H1 (cell line): ENCODE measurements around the gene CIAO2B. TPM values are rescaled to one million over a fixed set of nuclear protein-coding genes. Genes with fewer than 3 reads are reported as not detected.

Source experiments
- CTCF ChIA-PET: fragments of 300-600 bp; sonication (Branson Sonifier 250); formaldehyde crosslinking; loops from one replicate; lab custom pipeline; 2021; ENCODE audit not compliant: partially characterized antibody; lab: Charles Lee
- POLR2A ChIA-PET: fragments of 300-600 bp; sonication (Branson Sonifier 250); formaldehyde crosslinking; loops from one replicate; lab custom pipeline; 2021; ENCODE audit warnings: inconsistent platforms; ENCODE audit not compliant: partially characterized antibody; lab: Charles Lee
- DNase-seq, 2 experiments: peaks; one replicate each; pipeline versions ENCODE4 v3.0.0 to v3.0.0-alpha.2; 2010 to 2022; ENCODE audit warnings: low spot score in 2 of 2, low read depth in 1 of 2, mixed read lengths in 1 of 2
- FAIRE-seq: peaks from 2 replicates; lab custom pipeline; 2011; peaks lifted over from hg19 to GRCh38; lab: Jason Lieb, UNC
- H2AFZ ChIP-seq: 2 replicates; pipeline ENCODE4 v1.8.1; 2012; ENCODE audit warnings: low read length, inconsistent platforms
- H2AK5ac ChIP-seq: 2 replicates; pipeline ENCODE4 v1.6.1; 2013; ENCODE audit warnings: low read depth, low read length
- H2BK120ac ChIP-seq: replicated peaks from 2 replicates; pipeline ENCODE3; 2013; ENCODE audit warnings: low read depth, low read length, inconsistent platforms
- H2BK12ac ChIP-seq: 2 replicates; pipeline ENCODE4 v1.6.1; 2013; ENCODE audit warnings: low read depth, low read length
- H2BK15ac ChIP-seq: 2 replicates; pipeline ENCODE4 v1.6.1; 2013; ENCODE audit warnings: low read length
- H2BK20ac ChIP-seq: 2 replicates; pipeline ENCODE4 v1.6.1; 2013; ENCODE audit warnings: low read length
- H2BK5ac ChIP-seq: 2 replicates; pipeline ENCODE4 v1.6.1; 2013; ENCODE audit warnings: low read depth, low read length
- H3K14ac ChIP-seq: 2 replicates; pipeline ENCODE4 v1.6.1; 2013; ENCODE audit warnings: inconsistent platforms; ENCODE audit not compliant: insufficient read length
- H3K18ac ChIP-seq: 2 replicates; pipeline ENCODE4 v1.6.1; 2013; ENCODE audit warnings: low read length; ENCODE audit errors: extremely low read depth
- H3K23ac ChIP-seq: 2 replicates; pipeline ENCODE4 v1.6.1; 2013; ENCODE audit warnings: inconsistent platforms; ENCODE audit not compliant: insufficient read length
- H3K23me2 ChIP-seq: 2 replicates; pipeline ENCODE4 v1.6.1; 2013; ENCODE audit warnings: low read depth, low read length
- H3K27ac ChIP-seq: 2 replicates; pipeline ENCODE4 v1.6.1; 2011; ENCODE audit warnings: low read depth, low read length, inconsistent platforms
- H3K27me3 ChIP-seq, 4 experiments: replicated peaks in 1 of 4; 1 replicate in 1 of 4; 2 replicates in 3 of 4; pipeline versions ENCODE4 v1.6.1 to v1.8.1; 2011 to 2013; ENCODE audit warnings: low read length in 3 of 4, mild to moderate bottlenecking in 3 of 4, inconsistent platforms in 2 of 4, mixed read lengths in 2 of 4, moderate library complexity in 1 of 4; ENCODE audit not compliant: control insufficient read depth in 3 of 4, insufficient read depth in 3 of 4; ENCODE audit errors: extremely low read depth in 1 of 4
- H3K36me3 ChIP-seq, 4 experiments: 2 replicates each; pipeline versions ENCODE4 v1.6.1 to v1.8.1; 2011 to 2013; ENCODE audit warnings: mild to moderate bottlenecking in 4 of 4, low read length in 3 of 4, moderate library complexity in 2 of 4, control low read depth in 1 of 4, inconsistent platforms in 1 of 4; ENCODE audit not compliant: insufficient read depth in 4 of 4, control insufficient read depth in 2 of 4
- H3K4ac ChIP-seq: replicated peaks from 2 replicates; pipeline ENCODE3; 2013; ENCODE audit warnings: low read length, low read depth, mixed read lengths, inconsistent platforms; ENCODE audit not compliant: insufficient read length
- H3K4me1 ChIP-seq, 4 experiments: replicated peaks in 1 of 4; 1 replicate in 1 of 4; 2 replicates in 3 of 4; pipeline versions ENCODE4 v1.6.1 to v1.8.1; 2011 to 2013; ENCODE audit warnings: low read length in 3 of 4, inconsistent platforms in 2 of 4, mixed read lengths in 1 of 4; ENCODE audit not compliant: insufficient read depth in 4 of 4, control insufficient read depth in 3 of 4
- H3K4me2 ChIP-seq, 2 experiments: 2 replicates each; pipeline versions ENCODE4 v1.6.1 to v1.8.1; 2011 to 2013; ENCODE audit warnings: low read depth in 2 of 2, low read length in 2 of 2, control low read depth in 1 of 2, inconsistent platforms in 1 of 2, mild to moderate bottlenecking in 1 of 2; ENCODE audit not compliant: insufficient read depth in 1 of 2
- H3K4me3 ChIP-seq, 4 experiments: fragments of 200-600, 300-600 bp in 1 of 4; sonication (generic), shearing (Covaris generic), sonication (Bioruptor Twin) in 1 of 4; 2 replicates each; pipeline versions ENCODE4 v1.5.1 to v1.8.1; 2011 to 2016; ENCODE audit warnings: low read length in 4 of 4, low read depth in 3 of 4, control low read depth in 2 of 4, inconsistent platforms in 2 of 4, mild to moderate bottlenecking in 2 of 4, mixed read lengths in 1 of 4, moderate library complexity in 1 of 4; ENCODE audit not compliant: insufficient read depth in 2 of 4; ENCODE audit errors: extremely low read depth in 1 of 4
- H3K56ac ChIP-seq: replicated peaks from 2 replicates; pipeline ENCODE3; 2013; ENCODE audit warnings: low read depth, mild to moderate bottlenecking, mixed read lengths, low read length, inconsistent platforms; ENCODE audit not compliant: insufficient read length
- H3K79me1 ChIP-seq: 2 replicates; pipeline ENCODE4 v1.6.1; 2013; ENCODE audit warnings: low read depth, low read length, control low read depth
- H3K79me2 ChIP-seq, 2 experiments: 2 replicates each; pipeline versions ENCODE4 v1.6.1 to v1.8.1; 2012 to 2013; ENCODE audit warnings: low read length in 2 of 2, mild to moderate bottlenecking in 2 of 2, inconsistent platforms in 1 of 2; ENCODE audit not compliant: insufficient read depth in 2 of 2, control insufficient read depth in 1 of 2
- H3K9ac ChIP-seq, 4 experiments: replicated peaks in 1 of 4; 1 replicate in 1 of 4; 2 replicates in 3 of 4; pipeline versions ENCODE4 v1.6.1 to v1.8.1; 2011 to 2013; ENCODE audit warnings: low read depth in 3 of 4, low read length in 3 of 4, control low read depth in 2 of 4, mild to moderate bottlenecking in 2 of 4, moderate library complexity in 2 of 4, inconsistent platforms in 1 of 4; ENCODE audit errors: extremely low read depth in 1 of 4
- H3K9me3 ChIP-seq, 2 experiments: 2 replicates each; pipeline versions ENCODE4 v1.6.1 to v1.8.1; 2012 to 2013; ENCODE audit warnings: mild to moderate bottlenecking in 2 of 2, moderate library complexity in 2 of 2, control low read depth in 1 of 2, inconsistent platforms in 1 of 2, low read depth in 1 of 2, low read length in 1 of 2, mixed read lengths in 1 of 2; ENCODE audit not compliant: insufficient read depth in 2 of 2
- H4K20me1 ChIP-seq, 2 experiments: replicated peaks in 1 of 2; 2 replicates each; pipeline versions ENCODE3 to v1.8.1; 2011 to 2013; ENCODE audit warnings: inconsistent platforms in 2 of 2, low read length in 2 of 2, mild to moderate bottlenecking in 1 of 2; ENCODE audit not compliant: insufficient read depth in 2 of 2, control insufficient read depth in 1 of 2
- H4K5ac ChIP-seq: 2 replicates; pipeline ENCODE4 v1.6.1; 2013; ENCODE audit warnings: low read length, low read depth, mixed read lengths, inconsistent platforms; ENCODE audit not compliant: insufficient read length
- H4K8ac ChIP-seq: 2 replicates; pipeline ENCODE4 v1.8.0; 2013; ENCODE audit warnings: mild to moderate bottlenecking, moderate library complexity, low read length, inconsistent platforms; ENCODE audit not compliant: insufficient read depth; ENCODE audit errors: extremely low read depth
- H4K91ac ChIP-seq: replicated peaks from 2 replicates; pipeline ENCODE3; 2013; ENCODE audit warnings: low read length, mixed read lengths, inconsistent platforms; ENCODE audit not compliant: insufficient read length
- CBX8 ChIP-seq: fragments of 300-800, 300-1000 bp; sonication (generic); IDR thresholded peaks from 2 replicates; pipeline ENCODE4 v1.7.1; 2016; ENCODE audit warnings: low read depth, low read length, borderline replicate concordance
- CHD1 ChIP-seq: IDR thresholded peaks from 2 replicates; pipeline ENCODE4 v1.6.1; 2012; ENCODE audit warnings: low read depth, low read length, improper control_type of control experiment
- CREB1 ChIP-seq: IDR thresholded peaks from 2 replicates; pipeline ENCODE4 v1.6.1; 2012; ENCODE audit warnings: inconsistent platforms
- GABPA ChIP-seq: IDR thresholded peaks from 2 replicates; pipeline ENCODE4 v1.6.1; 2011; ENCODE audit warnings: mild to moderate bottlenecking, low read length, moderate library complexity, borderline replicate concordance; ENCODE audit not compliant: insufficient read depth
- MAX ChIP-seq: IDR thresholded peaks from 2 replicates; pipeline ENCODE4 v1.6.1; 2012; ENCODE audit warnings: inconsistent platforms
- NRF1 ChIP-seq: IDR thresholded peaks from 2 replicates; pipeline ENCODE4 v1.6.1; 2011; ENCODE audit warnings: mild to moderate bottlenecking, low read depth, low read length, improper control_type of control experiment
- POU5F1 ChIP-seq: IDR thresholded peaks from 2 replicates; pipeline ENCODE4 v1.6.1; 2011; ENCODE audit warnings: low read depth, mild to moderate bottlenecking, low read length, moderate library complexity
- RAD21 ChIP-seq, 2 experiments: IDR thresholded peaks in 1 of 2; conservative IDR thresholded peaks in 1 of 2; 2 replicates each; pipeline ENCODE4 v1.6.1; 2011; ENCODE audit warnings: low read depth in 2 of 2, low read length in 2 of 2, improper control_type of control experiment in 1 of 2, inconsistent platforms in 1 of 2, mild to moderate bottlenecking in 1 of 2, moderate library complexity in 1 of 2
- RBBP5 ChIP-seq: IDR thresholded peaks from 2 replicates; pipeline ENCODE4 v1.7.1; 2012; ENCODE audit warnings: low read depth, mild to moderate bottlenecking, inconsistent platforms, low read length, moderate library complexity, borderline replicate concordance
- RNF2 ChIP-seq: fragments of 200-900, 300-1000 bp; sonication (generic); IDR thresholded peaks from 2 replicates; pipeline ENCODE4 v1.7.1; 2016; ENCODE audit warnings: borderline replicate concordance, low read depth, mild to moderate bottlenecking, antibody characterized with exemption, low read length; ENCODE audit not compliant: poor library complexity, severe bottlenecking; ENCODE audit errors: missing control alignments
- SIN3A ChIP-seq, 2 experiments: IDR thresholded peaks in 1 of 2; conservative IDR thresholded peaks in 1 of 2; 2 replicates each; pipeline ENCODE4 v1.6.1; 2011 to 2012; ENCODE audit warnings: low read length in 2 of 2, improper control_type of control experiment in 1 of 2, low read depth in 1 of 2, mild to moderate bottlenecking in 1 of 2
- SP2 ChIP-seq: IDR thresholded peaks from 2 replicates; pipeline ENCODE4 v1.6.1; 2012; ENCODE audit warnings: mild to moderate bottlenecking, low read length, inconsistent platforms
- TEAD4 ChIP-seq: IDR thresholded peaks from 2 replicates; pipeline ENCODE4 v1.6.1; 2012; ENCODE audit warnings: low read depth, low read length, inconsistent platforms, mixed read lengths
- WGBS, 2 experiments: shearing (Covaris generic) in 1 of 2; methylation state at CpG; one replicate each; pipeline versions ENCODE4 v1.1.6 to v1.1.7; 2013 to 2015; ENCODE audit warnings: low lambda C conversion rate in 2 of 2, mixed read lengths in 2 of 2, inconsistent platforms in 1 of 2, low coverage in 1 of 2, missing lambda C conversion rate in 1 of 2; ENCODE audit not compliant: insufficient replicate concordance in 2 of 2, insufficient coverage in 1 of 2, insufficient read length in 1 of 2; ENCODE audit errors: extremely low coverage in 1 of 2, missing lambda C conversion rate in 1 of 2; 5-methylcytosine and 5-hydroxymethylcytosine counted together
- polyA plus RNA-seq, 7 experiments: library from polyadenylated mRNA; depleted of rRNA in 3 of 7; stranded (reverse) in 5 of 7; unstranded in 2 of 7; fragments of >200 nt in 5 of 7; fragments of 200-250 nt in 2 of 7; gene quantifications; 1 replicate in 5 of 7; 2 replicates in 1 of 7; 4 replicates in 1 of 7; pipeline versions ENCODE4 v1.2.1 to v1.2.3, GENCODE V29; 2011 to 2013; ENCODE audit warnings: missing spikeins in 2 of 7, mixed read lengths in 2 of 7
- total RNA-seq: library from RNA; stranded (reverse); fragmentation: NEBNext Ultra II Directional; extraction: Animal tissue kit (Norgen Biotek cat#: 25700); gene quantifications from 2 replicates; pipeline ENCODE4 v1.2.1, GENCODE V29; 2021

Gene CIAO2B
- total and polyA plus RNA-seq, 2 of the 8 experiments (the other 6 are each of a cell fraction or from before 2014, with no cell fraction given) = 65.6 to 248 TPM

- Histone ChIP-seq H3K23ac (no peak overlapping the region), H4K91ac (no peak overlapping the region), H4K8ac (no peak overlapping the region; the same call in 1 of the 2 replicates), H3K79me1 (no peaks in the 10 kb centered on the region), H3K56ac (no peak overlapping the region), H3K9ac (no peak overlapping the region), H2BK15ac (no peak overlapping the region), H2BK5ac (no peak overlapping the region), H3K18ac (no peak overlapping the region), H2BK120ac (no peak overlapping the region), H3K4ac (no peak overlapping the region), H2BK12ac (no peak overlapping the region), H3K27me3 (no peaks in the 10 kb centered on the region; a peak in 2 of 7 replicates), H3K36me3 (no peaks in the 10 kb centered on the region), H3K79me2 (no peaks in the 10 kb centered on the region), H2AK5ac (no peak overlapping the region), H3K4me2 (no peak overlapping the region), H3K27ac (no peak overlapping the region), H3K9me3 (no peaks in the 10 kb centered on the region), H4K20me1 (peaks cover 0 to 5% of the 10 kb centered on the region in 2 experiments), H2BK20ac (no peak overlapping the region), H3K4me1 (peaks cover 0 to 3% (median 0%) of the 10 kb centered on the region in 4 experiments; a peak in 1 of 7 replicates), H2AFZ (no peak overlapping the region), H3K14ac (no peak overlapping the region), H3K23me2 (peaks cover 3% of the 10 kb centered on the region; the same call in 1 of the 2 replicates), H4K5ac (no peak overlapping the region), H3K4me3 (no peak overlapping the region)
- ChIA-PET CTCF (interaction anchor here (0.7 to 42.0 kb wide), 9 partner anchors 3 to 377 kb away, joined by 3 to 1009 read pairs (median 4); partner anchors contain the start of genes CDH16, CES3, PDP2 and RRAD), POLR2A (interaction anchor here (0.7 to 1.0 kb wide), 2 partner anchors 17 to 104 kb away, joined by 3 read pairs; no protein-coding TSS in a partner anchor)
- FAIRE-seq (no peak), DNase-seq (peak in 1 of 2 experiments; percentile 74)
- 67% methylated on average over 10 of the region's 10 CpGs; no CpG with 5 or more reads in 1 of the 2 experiments for WGBS, 2 experiments
- TF ChIP-seq SP2 (no peak), RBBP5 (no peak), CREB1 (no peak), SIN3A (conservative IDR thresholded peaks at IDR 0.05 in 1 of 2, IDR thresholded peaks at IDR 0.05 in 1 of 2; ENCODE audit: low read depth in 1 of 2, low read length in 2 of 2) (peak in 1 of 2 experiments; percentile 75; a peak in 1 of 4 replicates), NRF1 (no peak), RAD21 (IDR thresholded peaks at IDR 0.05 in 1 of 2, conservative IDR thresholded peaks at IDR 0.05 in 1 of 2; ENCODE audit: low read depth in 2 of 2, low read length in 2 of 2) (no peak), RNF2 (no peak), MAX (peak; percentile 78), GABPA (no peak), POU5F1 (no peak), CHD1 (no peak), TEAD4 (no peak), CBX8 (no peak)
These were observed 21.1 kb downstream of the CIAO2B start for GRCh38 chr16:66913081-66913480.
